ENCODE results near the gene TUT7.
"Not testable (repeated sequence)": the region's sequence is repeated elsewhere in the genome, so short reads cannot be mapped to it uniquely, and the experiment has no call there.

The TUT7 gene

DNA sequence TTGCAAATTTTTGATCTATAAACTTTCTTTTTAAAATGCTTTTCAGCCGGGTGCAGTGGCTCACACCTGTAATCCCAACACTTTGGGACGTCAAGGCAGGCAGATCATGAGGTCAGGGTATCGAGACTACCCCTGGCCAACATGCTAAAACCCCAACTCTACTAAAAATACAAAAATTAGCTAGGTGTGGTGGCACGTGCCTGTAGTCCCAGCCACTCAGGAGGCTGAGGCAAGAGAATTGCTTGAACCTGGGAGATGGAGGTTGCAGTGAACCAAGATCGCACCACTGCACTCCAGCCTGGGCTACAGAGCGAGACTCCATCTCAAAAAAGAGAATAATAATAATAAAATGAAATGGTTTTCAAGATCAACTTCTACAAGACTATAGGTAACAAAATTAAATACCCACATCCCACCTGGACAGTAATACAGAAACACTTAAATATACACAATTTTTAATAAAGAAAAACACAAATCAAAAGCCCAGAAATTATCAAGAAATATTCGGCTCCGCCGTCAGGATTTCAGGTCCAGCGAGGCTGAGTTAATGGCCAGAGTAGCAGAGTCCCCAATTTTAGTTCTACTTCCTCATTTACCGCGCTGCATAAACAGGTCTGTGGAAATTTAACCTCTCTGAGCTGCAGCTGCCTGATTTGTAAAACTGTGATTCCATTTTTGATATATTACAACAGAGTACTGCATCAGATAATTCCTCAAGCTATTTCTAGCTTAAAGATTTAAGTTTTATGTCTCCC is 4.0 kb downstream of the TUT7 start:
- peak; percentile 30 for DNase-seq (ENCODE audit: low spot score)

DNA sequence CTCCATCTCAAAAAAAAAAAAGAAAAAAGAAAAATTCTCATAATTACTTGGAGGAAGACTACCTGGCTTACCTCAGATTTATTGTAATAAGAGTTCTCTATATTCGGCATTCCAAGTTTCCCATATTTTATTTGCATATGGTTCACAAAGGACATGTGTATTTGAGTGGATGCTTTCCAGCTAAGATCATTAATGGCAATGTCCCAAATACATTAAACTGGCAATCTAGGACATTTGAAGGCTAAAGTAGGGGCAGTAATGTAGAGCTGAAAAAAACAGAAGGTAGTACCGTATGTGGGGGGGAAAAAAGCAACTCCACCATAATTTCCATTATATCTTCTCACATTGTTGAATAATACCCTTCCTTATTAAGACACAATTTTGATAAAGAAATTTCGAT is 4.9 kb downstream of the TUT7 start:
- DNase-seq (ENCODE audit: low spot score) = no peak

DNA sequence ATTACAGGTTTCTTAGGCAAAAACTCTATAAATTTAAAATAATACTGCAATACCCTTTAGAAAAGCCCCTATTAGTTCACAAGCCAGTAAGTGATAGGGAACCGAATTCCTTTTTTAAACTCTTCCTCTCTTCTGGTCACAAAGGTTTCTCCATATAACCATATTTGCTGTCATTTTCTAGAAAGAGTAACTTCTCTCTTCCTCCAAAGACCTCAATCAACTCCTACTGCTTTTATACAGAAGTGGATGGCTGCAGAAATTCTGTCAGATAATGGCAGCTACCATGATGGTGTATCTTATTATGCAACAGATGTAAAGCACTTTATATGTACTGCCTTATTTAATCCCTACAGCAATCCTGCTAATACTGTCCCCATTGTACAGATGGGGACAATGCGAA is 6.2 kb downstream of the TUT7 start:
- DNase-seq (ENCODE audit: low spot score) = no peak

DNA sequence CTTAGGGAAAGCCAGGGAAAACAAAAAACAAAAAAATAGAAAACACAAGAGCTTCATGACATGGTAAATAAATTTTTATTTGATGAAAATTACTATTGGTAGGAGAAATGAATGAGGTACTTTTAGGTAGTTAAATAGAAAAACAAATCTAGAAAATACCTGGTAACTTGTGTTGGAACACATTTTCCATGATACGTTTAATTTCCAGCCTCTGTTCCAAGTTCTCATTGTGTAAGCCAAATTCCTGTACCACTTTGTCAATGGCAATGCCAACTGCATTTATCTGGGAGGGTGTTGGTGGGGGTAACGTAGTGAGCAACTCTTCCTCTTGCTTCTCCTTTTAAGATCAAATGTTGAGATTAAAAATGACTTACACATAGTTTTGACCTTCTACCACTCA is 9.4 kb downstream of the TUT7 start:
- DNase-seq (ENCODE audit: low spot score) = no peak

DNA sequence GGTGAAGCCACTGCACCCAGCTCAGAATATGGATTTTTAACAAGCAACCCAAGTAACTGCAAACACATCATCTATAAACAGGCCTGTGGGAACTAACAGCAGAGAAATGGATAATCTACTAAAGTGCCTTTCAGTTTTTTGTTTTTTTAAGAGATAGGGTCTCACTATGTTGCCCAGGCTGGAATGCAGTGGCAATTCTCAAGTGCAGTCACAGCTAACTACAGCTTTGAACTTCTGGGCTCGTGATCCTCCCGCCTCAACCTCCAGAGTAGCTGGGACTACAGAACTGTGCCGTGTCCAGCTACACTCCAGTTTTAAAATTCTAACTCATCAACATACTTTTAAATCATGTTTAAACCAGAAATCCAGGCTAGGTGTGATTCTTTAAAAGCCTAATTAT is 11.9 kb downstream of the TUT7 start:
- DNase-seq (ENCODE audit: low spot score) = no peak

DNA sequence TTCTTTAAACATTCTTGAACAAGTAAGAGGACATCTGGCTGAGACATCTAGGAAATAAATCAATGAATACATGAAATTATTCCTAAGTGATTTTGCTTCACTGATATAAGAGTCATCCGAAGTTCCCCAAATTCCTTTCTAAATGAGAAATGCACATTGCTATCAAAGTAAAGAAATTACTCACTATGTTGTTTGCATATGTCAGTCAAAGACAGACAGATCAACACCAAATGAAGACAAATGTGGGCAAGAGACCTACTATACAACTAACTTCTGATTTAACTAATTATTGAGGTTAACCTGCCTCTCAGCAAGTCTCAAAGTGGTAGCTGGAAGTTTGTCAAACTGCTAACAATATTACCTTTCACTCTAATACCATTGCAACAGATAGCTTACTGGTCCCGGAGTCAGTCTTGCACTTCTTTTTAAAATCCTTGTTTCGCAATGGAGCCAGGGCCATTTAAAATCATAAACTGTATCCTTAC is 13.2 kb downstream of the TUT7 start:
- no peak for DNase-seq (ENCODE audit: low spot score)

DNA sequence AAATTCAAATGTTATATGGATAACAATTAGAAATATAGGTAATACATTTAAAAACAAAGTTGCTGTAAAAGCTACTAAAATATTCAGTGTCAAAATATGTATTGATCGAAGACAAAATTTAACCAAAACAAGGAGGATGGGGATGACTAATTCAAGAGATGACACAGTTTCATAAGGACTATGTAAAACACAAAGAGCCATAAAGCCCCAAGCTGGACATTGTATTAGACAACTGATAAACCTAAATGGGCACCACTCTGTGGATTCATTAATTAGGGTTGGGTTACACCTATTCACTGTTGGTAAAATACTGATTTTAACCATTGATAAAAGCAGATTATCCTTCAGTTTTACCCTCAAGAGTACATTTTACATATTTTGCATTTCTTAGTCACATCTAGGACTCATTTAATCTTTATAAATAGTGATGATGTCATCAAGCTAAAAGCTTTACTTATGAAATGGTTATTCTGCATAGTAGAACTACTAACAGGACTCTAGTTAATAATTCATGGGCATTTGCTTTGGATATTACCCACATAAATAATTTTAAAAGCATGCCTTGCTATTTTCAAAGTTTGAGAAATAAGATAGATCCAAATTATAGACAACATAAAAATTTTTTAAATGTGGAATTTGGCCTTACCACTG is 13.7 kb downstream of the TUT7 start:
- no peak for DNase-seq (ENCODE audit: low spot score)

DNA sequence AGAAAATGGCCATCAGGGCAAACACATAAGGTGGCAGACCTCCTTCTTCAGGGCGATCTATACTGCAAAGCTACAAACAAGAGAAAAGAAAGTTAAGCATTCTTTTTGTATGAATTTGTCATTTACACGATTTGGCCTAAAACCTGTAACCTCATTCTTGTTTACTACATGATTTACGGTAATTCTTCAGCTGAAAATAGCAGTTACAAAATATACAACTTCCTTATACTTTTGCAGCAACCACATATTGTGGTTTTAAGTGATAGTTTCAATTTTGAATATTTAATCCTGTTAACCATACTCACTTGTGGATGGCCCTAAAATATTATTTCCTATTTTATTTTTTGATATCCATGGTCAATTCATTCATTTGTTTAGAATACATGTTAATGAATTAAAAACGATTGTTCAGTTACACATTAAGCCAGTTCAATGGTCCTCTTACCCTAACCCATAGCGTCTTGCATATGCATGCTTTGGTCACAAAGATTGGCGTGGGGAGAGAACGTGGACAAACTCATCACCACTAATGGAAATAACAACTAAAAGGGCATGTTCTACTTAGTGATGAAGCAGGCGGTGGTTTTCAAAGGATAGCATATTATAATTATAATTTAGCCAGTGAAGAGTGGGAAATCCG is 16.6 kb downstream of the TUT7 start:
- DNase-seq (ENCODE audit: low spot score) = no peak

DNA sequence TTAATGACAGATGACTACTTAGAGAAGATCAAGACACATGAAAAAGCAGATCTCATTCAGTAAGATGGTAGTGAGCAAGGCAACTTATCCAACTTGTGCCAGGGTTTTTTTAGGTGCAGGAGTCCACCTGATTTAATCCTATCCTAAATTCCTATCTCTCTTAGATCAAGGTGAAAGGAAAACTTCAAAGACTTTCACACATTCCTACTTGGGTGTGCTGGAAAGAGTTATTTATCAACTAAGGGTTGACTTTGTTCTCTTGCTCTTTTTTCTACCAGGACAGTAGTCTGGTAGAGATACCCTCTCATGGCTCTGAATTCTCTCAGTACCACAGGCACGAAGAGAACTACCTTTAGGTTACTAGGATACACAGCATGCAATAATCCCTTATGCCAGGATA is 18.2 kb downstream of the TUT7 start:
- DNase-seq (ENCODE audit: low spot score) = no peak

DNA sequence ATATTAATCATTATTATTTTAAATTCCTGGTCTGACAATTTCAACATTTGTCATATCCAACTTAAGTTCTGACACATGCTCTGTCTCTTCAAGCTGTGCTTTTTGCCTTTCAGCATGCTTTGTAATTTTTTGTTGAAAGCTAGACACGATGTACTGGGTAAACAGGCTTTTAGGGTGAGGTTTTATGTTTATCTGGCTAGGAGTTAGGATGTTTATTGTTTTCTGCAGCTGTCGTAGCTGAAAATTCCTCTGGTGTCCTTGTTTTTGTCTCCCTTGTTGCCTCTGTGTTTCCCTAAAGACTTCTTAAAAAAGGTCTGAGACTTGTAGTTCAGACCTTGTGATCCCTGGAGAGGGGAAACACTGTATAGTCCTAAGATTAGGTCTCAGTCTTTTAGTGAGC is 20.6 kb downstream of the TUT7 start:
- no peak for DNase-seq (ENCODE audit: low spot score)

DNA sequence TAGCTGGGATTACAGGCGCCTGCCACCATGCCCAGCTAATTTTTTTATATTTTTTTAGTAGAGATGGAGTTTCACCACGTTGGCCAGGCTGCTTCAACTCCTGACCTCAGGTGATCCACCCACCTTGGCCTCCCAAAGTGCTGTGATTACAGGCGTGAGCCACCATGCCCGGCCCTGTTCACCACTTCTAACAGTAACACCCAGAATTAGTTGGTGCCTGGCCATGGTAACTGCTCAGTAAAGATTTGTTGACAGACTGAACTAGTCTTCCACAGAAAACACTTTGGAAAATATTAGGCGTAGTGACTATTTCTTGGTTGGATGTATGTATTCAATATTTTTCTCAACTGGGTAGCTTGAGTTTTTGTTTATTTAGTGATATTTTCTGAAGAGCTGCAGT is 24.0 kb downstream of the TUT7 start:
- DNase-seq (ENCODE audit: low spot score) = no peak

DNA sequence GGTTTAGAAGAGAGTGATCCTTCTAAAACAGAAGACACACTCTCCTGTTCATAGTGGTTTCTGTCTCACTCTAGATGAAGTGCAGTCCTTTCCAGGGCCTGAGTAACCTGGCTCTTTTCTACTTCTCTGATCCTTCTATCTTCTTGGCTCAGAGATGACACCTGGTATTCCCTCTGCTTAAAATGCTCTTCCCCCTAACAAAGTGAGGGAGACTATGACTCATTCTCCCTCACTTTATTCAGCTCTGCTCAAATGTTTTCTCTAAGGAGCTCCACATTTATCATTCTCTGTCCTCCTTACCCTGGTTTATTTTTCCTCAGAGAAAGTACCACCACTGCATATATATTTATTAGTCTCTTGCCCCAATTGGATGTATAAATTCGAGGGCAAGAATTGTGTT is 24.6 kb downstream of the TUT7 start:
- no peak for DNase-seq (ENCODE audit: low spot score)

DNA sequence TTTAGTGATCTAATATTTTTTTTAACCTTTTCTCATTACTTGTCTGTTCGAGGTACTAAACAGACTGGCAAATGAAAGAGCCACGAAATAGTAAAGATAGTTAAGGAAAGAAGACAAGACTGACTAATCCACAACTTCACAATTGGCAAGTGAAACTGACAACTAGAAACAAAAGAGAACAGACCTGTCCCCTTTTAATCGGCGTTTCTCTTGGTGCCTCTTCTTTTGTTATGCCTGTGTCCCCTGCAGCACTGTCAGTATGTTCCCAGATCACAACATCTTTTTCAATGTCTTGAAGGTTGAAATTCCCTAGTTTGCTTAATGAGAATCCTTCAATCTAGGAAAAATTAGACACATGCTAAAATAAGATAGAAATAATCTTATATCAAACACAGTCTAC is 26.1 kb downstream of the TUT7 start:
- no peak for DNase-seq (ENCODE audit: low spot score)

DNA sequence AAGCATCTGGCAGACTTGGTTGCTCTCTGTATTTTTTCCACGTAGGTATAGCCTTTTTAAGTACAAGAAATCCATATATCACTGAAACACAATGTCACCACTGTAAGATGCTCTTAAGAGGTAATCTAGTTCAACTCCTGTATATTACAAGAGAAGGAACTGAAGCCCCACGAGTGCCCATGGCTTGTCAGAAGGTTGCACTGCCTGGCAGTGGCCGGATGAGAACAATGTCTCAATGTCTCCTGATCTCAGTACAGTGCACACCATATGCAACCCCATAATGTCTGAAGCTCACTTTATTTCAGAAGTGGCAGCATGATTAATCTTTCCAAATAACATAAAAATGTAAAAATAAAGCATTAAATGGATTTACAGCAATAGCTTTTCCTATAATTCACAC is 27.7 kb downstream of the TUT7 start:
- DNase-seq (ENCODE audit: low spot score) = peak; percentile 87

DNA sequence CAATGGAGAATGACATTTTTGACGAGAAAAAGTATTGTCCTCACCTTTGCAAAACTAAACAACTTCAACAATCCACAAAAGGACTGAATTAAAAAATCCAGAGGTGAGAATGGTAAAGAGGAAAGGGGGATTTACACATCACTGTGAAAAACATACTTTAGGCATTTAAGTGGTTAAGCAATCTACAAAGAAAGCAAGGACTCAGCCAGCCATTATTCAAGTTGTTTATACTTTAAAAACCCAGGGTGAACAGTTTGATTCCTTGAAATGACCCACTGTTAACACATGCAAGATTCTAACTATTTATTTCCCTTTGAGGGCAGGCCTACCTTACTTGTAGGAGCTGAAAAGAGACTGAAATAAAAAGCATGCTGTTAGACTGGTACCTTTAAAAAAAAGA is 29.3 kb downstream of the TUT7 start:
- DNase-seq (ENCODE audit: low spot score) = no peak

DNA sequence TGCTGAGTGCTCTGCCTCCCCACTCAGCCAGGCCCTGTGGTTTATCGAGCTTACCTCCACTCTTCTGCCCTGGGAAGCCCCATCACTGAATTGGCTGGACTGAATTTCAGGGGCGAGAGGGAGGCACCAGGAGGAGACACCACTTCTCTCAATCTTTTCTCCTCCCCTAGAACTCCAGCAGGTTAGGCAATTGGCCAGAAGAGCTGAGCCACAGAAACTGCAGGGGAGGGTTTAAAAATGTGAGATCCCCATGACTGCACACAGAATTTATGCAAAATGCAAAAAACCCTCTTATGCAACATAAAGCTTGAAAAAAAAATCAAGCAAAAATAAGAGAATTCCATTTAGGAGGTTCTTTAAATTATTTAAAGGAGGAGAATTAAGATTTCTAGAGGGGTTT is 29.9 kb downstream of the TUT7 start:
- DNase-seq (ENCODE audit: low spot score) = no peak

DNA sequence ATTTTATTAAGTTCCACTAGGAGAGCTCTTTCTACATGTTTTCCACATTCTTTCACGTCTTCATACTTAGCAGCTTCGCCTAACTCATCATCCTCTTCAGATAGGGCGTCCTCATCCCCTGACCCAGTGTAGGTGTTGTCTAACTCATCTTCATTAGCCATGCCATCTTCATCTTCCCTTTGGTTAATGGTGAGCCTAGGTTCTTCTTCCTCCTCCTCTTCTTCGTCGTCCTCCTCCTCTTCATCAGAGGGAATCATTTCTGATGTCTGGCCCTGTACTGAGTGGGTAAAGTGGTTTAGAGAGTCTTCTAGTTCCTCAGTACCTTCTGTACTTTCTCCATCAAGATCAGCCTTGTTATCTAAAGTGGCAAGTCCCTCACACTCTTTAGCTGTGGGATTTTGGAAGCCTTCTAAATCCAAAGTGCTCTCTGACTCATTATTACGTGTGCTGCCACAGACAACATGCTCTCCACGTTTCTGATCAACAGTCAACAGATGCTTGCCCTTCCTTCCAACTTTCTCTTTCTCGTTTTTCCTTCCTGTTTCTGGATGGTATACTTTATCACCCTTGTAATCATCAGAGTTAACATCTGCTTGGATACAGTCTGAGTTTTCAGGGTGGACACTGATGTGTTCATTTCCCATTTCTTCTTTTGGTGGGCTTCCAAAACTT is 31.1 kb downstream of the TUT7 start:
- no peak for DNase-seq (ENCODE audit: low spot score)

DNA sequence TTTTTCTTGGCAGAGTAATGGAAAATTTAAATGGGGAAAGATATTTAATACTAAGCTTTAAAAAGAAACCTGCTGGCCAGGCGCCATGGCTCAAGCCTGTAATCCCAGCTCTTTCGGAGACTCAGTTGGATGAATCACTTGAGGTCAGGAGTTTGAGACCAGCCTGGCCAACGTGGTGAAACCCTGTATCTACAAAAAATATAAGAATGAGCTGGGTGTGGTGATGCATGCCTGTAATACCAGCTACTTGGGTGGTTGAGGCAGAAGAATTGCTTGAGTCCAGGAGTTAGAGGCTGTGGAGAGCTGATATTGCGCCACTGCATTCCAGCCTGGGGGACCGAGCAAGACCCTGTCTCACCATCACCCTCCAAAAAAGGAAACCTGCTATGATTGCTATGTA is 32.8 kb downstream of the TUT7 start:
- no peak for DNase-seq (ENCODE audit: low spot score)

DNA sequence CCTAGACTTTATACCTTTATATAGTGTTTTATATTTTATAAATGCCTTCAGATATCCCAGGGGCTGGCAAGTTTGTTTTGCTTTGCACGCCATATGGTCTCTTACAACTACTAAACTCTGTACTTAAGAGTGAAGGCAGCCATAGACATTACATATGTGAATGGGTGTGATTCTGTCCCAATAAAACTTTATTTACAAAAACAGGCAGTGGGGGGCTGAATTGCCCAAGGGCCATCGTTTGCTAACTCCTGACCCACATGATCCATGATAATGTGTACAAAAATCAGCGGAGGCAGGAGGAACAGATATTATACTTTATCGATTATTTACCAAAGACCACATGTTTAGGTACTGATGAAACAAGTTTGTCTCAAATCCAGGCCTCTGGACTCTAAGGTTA is 36.0 kb downstream of the TUT7 start:
- no peak for DNase-seq (ENCODE audit: low spot score)

DNA sequence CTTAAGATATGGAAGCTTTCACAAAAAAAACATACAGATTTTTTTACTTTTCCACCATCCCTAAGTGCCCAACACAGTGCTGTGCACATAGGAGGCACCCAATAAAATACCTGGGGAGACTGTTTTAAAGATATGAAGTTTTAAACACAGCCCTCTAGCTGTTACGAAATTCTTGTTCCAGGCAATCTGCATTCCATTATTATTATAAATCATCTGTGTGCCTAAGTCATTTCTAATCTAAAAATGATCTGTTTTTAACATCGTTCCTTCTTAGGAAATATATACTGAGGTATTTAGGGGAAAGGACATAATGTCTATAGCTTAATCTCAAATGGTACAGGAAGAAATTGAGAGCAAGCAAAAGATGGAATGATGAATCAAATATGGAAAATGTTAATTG is 39.1 kb downstream of the TUT7 start:
- no peak for DNase-seq (ENCODE audit: low spot score)

DNA sequence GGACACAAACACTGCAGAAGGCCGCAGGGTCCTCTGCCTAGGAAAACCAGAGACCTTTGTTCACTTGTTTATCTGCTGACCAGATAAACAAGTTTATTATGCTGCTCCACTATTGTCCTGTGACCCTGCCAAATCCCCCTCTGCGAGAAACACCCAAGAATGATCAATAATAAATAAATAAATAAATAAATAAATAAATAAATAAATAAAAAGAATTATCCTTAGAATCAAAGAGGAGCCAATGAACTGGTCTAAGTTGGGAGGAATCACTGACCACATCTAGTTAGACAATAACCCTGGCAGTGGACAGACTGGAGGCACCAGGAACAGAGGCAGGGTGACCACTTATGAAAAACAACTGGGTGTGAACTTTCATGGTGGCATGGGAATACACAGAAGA is 41.3 kb downstream of the TUT7 start:
- not testable (repeated sequence) for DNase-seq (ENCODE audit: low spot score)

DNA sequence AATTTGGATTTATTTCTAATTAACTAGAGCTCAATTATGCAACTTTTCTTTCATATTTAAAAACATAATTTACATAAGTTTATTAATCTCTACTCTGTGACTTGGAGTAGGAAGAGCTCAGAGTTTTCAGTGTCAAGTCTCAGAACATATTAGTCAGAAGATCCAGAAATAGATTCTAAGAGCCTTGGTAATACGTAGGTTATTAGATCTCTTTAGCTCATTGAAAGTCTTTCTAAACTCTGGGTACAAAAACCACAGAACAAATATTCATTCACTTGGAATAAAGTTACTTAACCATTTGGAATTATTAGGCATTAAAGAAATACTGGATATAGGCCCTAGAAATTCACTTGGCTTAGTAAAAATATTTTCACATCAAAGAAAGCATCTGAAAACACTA is 45.5 kb downstream of the TUT7 start:
- DNase-seq (ENCODE audit: low spot score) = no peak

DNA sequence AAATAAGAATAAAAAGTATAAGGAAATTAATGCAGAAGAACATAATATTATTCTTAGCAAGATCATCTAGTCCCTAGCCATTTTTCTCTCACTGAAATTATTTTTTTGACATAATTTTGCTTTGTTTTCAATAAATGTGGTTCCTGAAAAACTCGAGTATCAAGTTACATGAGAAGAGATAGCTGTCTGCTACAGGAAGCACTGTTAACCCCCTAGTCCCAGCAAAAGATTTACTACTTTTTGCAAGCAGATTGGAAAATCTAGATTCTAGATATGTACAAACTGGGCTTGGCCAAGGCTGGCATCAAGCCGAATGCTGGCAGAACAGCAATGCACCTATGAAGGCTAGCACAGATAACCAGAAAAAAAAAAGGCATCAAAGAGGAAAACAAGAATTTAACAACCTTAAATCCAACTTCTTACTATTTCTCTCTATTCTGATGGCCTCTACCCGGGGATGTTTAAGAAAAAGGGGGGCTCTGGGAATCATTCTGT is 49.9 kb downstream of the TUT7 start:
- DNase-seq (ENCODE audit: low spot score) = no peak

All from pons (tissue), 1 donor.